Nephron progenitor cell (in vitro differentiated cells): ENCODE data around the gene ACSS1.

Experiments used
- DNase-seq: peaks from one replicate; pipeline ENCODE4 v3.0.0; 2021
- H3K27ac Mint-ChIP-seq: 2 replicates; pipeline ENCODE4 v1.8.0; 2021; ENCODE audit warnings: mild to moderate bottlenecking, moderate library complexity, mixed read lengths
- H3K27me3 Mint-ChIP-seq: 2 replicates; pipeline ENCODE4 v1.8.0; 2021; ENCODE audit warnings: mild to moderate bottlenecking, low read depth, mixed read lengths; ENCODE audit not compliant: poor library complexity
- H3K36me3 Mint-ChIP-seq: 2 replicates; pipeline ENCODE4 v1.8.0; 2021; ENCODE audit warnings: low read depth, mixed read lengths
- H3K4me1 Mint-ChIP-seq: 2 replicates; pipeline ENCODE4 v1.8.0; 2021; ENCODE audit warnings: mixed read lengths
- H3K4me3 Mint-ChIP-seq: 2 replicates; pipeline ENCODE4 v1.8.0; 2021; ENCODE audit warnings: mild to moderate bottlenecking, moderate library complexity, mixed read lengths
- H3K9me3 Mint-ChIP-seq: 2 replicates; pipeline ENCODE4 v1.8.0; 2021; ENCODE audit warnings: mild to moderate bottlenecking, moderate library complexity, mixed read lengths
- TF ChIP-seq, protein P1 (sequence below): fragments of 200-600 bp; sonication (generic); IDR thresholded peaks from 2 replicates; pipeline ENCODE4 v1.5.0; 2021; ENCODE audit warnings: antibody characterized with exemption

The ACSS1 gene

DNA sequence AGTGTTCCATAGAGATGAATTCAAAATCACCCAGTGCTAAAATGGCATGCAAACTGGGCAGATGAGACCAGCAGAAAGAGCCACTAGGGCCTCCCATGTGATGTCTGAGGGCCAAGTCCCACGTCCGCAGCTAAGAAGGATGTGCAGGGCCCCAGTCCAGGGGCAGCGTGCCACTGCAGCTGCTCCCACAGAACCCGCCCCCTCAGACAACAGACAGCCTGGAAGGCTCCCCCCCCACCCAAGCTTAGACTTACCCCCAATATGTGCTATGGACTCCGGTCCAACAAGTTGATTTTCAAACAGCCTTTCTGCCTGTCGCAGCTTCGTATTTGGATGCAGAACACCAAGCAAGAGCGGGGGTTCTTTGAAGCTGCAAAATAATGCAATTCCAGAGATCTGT, 79.4 kb downstream of the ACSS1 start:
- no peaks in the 10 kb centered on the region for H3K27me3 Mint-ChIP-seq
- no peak overlapping the region for H3K27ac Mint-ChIP-seq
- H3K4me3 Mint-ChIP-seq, result no peak overlapping the region

DNA sequence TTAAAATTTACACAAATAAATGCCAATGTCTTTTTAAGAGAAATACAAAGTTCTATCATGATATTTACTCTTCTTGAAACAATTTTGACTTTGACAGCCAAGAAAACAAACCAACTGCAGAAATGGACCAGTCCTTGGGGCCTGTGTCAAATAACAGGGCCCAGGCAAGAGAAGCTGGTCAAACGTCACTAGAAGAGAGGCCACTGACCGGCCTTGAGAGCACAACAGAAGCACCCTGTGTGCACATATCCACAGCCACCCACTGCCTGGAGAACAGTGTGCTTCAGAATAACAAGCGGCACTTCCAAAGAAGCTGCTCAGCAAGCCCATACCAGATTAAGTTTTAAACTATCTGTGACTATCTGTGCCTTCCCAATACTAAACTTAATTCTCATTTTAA, 80.1 kb downstream of the ACSS1 start:
- H3K4me1 Mint-ChIP-seq, result no peaks in the 10 kb centered on the region
- no peak overlapping the region for H3K4me3 Mint-ChIP-seq
- no peak for DNase-seq
- no peak overlapping the region for H3K27ac Mint-ChIP-seq
- H3K9me3 Mint-ChIP-seq, result peaks cover 77% of the 10 kb centered on the region
- H3K27me3 Mint-ChIP-seq, result no peaks in the 10 kb centered on the region
- TF ChIP-seq, protein P1, sequence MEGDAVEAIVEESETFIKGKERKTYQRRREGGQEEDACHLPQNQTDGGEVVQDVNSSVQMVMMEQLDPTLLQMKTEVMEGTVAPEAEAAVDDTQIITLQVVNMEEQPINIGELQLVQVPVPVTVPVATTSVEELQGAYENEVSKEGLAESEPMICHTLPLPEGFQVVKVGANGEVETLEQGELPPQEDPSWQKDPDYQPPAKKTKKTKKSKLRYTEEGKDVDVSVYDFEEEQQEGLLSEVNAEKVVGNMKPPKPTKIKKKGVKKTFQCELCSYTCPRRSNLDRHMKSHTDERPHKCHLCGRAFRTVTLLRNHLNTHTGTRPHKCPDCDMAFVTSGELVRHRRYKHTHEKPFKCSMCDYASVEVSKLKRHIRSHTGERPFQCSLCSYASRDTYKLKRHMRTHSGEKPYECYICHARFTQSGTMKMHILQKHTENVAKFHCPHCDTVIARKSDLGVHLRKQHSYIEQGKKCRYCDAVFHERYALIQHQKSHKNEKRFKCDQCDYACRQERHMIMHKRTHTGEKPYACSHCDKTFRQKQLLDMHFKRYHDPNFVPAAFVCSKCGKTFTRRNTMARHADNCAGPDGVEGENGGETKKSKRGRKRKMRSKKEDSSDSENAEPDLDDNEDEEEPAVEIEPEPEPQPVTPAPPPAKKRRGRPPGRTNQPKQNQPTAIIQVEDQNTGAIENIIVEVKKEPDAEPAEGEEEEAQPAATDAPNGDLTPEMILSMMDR, result no peak
- H3K36me3 Mint-ChIP-seq, result peaks cover 100% of the 10 kb centered on the region

More for the DNA sequence above, 79.4 kb downstream of the ACSS1 start:
- TF ChIP-seq, protein P1, result no peak
- no peak for DNase-seq
- peaks cover 100% of the 10 kb centered on the region for H3K36me3 Mint-ChIP-seq
- peaks cover under 1% of the 10 kb centered on the region for H3K4me1 Mint-ChIP-seq
- H3K9me3 Mint-ChIP-seq, result peaks cover 77% of the 10 kb centered on the region

DNA sequence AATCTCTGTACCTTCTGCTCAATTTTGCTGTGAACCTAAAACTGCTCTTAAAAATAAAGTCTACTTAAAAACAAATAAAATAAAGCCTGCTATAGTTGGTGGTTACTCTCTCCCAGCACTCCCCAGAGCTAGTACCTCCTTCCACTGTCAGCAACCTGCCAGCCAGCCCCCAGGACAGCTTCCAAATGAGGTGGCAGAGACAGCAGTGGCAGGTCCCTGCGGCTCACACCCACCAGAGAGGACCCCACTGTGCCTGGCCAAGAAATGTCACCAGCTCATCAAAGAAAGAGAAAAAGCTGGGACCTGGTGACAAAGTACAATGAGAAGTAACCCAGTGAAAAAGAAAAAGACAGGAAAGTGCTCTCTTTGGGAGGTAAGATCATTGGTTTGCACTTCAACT, 80.6 kb downstream of the ACSS1 start:
- peaks cover 98% of the 10 kb centered on the region for H3K36me3 Mint-ChIP-seq
- H3K27ac Mint-ChIP-seq, result no peak overlapping the region
- TF ChIP-seq, protein P1, result no peak
- no peaks in the 10 kb centered on the region for H3K27me3 Mint-ChIP-seq
- H3K4me3 Mint-ChIP-seq, result no peak overlapping the region
- no peaks in the 10 kb centered on the region for H3K4me1 Mint-ChIP-seq
- H3K9me3 Mint-ChIP-seq, result peaks cover 75% of the 10 kb centered on the region
- no peak for DNase-seq

DNA sequence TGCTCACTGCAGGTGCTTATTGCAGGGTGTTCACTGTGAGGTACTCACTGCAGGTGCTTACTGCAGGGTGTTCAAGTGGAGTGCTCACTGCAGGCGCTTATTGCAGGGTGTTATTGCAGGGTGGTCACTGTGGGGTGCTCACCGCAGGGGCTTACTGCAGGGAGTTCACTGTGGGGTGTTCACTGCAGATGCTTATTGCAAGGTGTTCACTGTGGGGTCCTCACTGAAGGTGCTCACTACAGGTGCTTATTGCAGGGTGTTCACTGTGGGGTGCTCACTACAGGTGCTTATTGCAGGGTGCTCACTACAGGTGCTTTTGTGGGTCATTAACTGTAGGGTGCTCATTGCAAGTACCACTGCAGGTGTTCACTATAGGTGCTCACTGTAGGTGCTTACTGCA, 85.6 kb downstream of the ACSS1 start:
- no peak for DNase-seq
- Mint-ChIP-seq H3K36me3 (peaks cover 88% of the 10 kb centered on the region), H3K27me3 (no peaks in the 10 kb centered on the region), H3K4me3 (no peak overlapping the region), H3K9me3 (peaks cover 35% of the 10 kb centered on the region), H3K4me1 (peaks cover 19% of the 10 kb centered on the region), H3K27ac (no peak overlapping the region)
- TF ChIP-seq, protein P1, result no peak

DNA sequence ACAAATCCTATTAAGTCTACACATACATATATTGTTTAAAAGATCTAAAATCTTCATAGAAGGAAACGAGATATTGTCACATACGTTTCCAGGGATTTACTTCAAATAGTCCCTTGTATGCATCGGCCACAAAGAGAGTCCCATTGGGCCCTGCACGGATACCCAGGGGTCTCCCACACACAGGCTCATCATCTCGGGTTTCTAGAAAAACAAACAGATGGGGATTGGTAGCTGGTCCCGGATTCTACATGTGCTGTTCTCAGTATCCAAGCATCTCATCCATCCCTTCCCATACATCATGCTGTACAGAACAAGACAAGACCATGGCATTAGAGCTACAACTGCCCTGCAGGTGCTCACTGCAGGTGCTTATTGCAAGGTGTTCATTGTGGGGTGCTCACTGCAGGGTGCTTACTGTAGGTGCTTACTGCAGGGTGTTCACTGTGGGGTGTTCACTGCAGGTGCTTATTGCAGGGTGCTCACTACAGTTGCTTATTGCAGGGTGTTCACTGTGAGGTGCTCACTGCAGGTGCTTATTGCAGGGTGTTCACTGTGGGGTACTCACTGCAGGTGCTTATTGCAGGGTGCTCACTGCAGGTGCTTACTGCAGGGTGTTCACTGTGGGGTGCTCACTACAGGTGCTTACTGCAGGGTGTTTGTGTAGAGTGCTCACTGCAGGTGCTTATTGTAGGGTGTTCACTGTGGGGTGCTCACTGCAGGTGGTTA, 86.4 kb downstream of the ACSS1 start:
- no peak for DNase-seq
- Mint-ChIP-seq H3K36me3 (peaks cover 83% of the 10 kb centered on the region), H3K9me3 (peaks cover 27% of the 10 kb centered on the region), H3K27ac (no peak overlapping the region), H3K4me3 (no peak overlapping the region), H3K27me3 (no peaks in the 10 kb centered on the region), H3K4me1 (peaks cover 19% of the 10 kb centered on the region)
- TF ChIP-seq, protein P1, result no peak

DNA sequence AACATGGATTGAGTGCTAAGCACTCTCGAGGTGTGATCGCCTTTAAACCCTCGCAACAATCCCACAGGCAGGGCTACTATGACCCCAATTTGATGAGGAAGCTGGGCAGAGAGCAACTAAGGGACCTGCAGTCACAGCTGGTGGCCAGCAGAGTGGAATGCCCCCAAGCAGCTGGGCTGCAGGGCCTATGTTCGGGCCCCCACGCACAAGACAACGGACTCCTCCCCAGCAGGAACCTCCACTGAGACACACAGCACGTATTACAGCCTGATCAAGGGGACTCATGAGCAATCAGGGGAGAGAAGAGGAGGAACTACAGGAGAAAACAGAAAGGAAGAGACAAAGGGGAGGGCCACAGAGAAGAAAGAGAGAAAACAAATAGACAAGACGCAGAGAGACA, 87.2 kb downstream of the ACSS1 start:
- Mint-ChIP-seq H3K4me1 (peaks cover 19% of the 10 kb centered on the region), H3K27me3 (no peaks in the 10 kb centered on the region), H3K9me3 (peaks cover 19% of the 10 kb centered on the region), H3K36me3 (peaks cover 82% of the 10 kb centered on the region), H3K4me3 (peak overlapping the region; percentile 36), H3K27ac (peak overlapping the region; percentile 78)
- TF ChIP-seq, protein P1, result no peak
- DNase-seq, result no peak
